HG03558 (cell line): ENCODE measurements around the gene MME.

Experiments
- ATAC-seq: cut with Tn5 transposase; IDR thresholded peaks from one replicate; pipeline ENCODE4 v1.9.1; 2021; ENCODE audit warnings: moderate number of reproducible peaks; ENCODE audit not compliant: unreplicated experiment; ENCODE audit errors: extremely low read depth

The MME gene

GRCh38 chr3:155079746-155080487 lies at the start of gene MME:
TSS of gene MME (plus strand) at chr3:155080319. CDS start at chr3:155084168, 3,849 bp downstream.
- no peak for ATAC-seq

- no peak for ATAC-seq
Observed at GRCh38 chr3:155031186-155031585, 48.9 kb upstream of the MME start.

GRCh38 chr3:155032918-155033317 lies 47.2 kb upstream of the MME start:
- no peak for ATAC-seq

GRCh38 chr3:155034786-155035185 lies 45.3 kb upstream of the MME start:
- no peak for ATAC-seq

- ATAC-seq = no peak
Observed at GRCh38 chr3:155035553-155035952, 44.6 kb upstream of the MME start.

GRCh38 chr3:155037508-155038202 lies 42.5 kb upstream of the MME start:
- ATAC-seq = no peak

- ATAC-seq = no peak
Observed at GRCh38 chr3:155038203-155038554, 41.9 kb upstream of the MME start.

GRCh38 chr3:155046935-155047334 lies 33.2 kb upstream of the MME start:
- ATAC-seq = no peak

- ATAC-seq = no peak
Observed at GRCh38 chr3:155047672-155048071, 32.4 kb upstream of the MME start.

GRCh38 chr3:155049959-155050358 lies 30.2 kb upstream of the MME start:
- ATAC-seq = no peak

- no peak for ATAC-seq
Observed at GRCh38 chr3:155052470-155052869, 27.6 kb upstream of the MME start.

- ATAC-seq = no peak
Observed at GRCh38 chr3:155053756-155054155, 26.4 kb upstream of the MME start.

GRCh38 chr3:155064920-155065319 lies 15.2 kb upstream of the MME start:
- no peak for ATAC-seq

GRCh38 chr3:155065537-155065936 lies 14.6 kb upstream of the MME start:
- ATAC-seq = no peak

- no peak for ATAC-seq
Observed at GRCh38 chr3:155069729-155070128, 10.4 kb upstream of the MME start.

GRCh38 chr3:155070316-155070715 lies 9.8 kb upstream of the MME start:
- no peak for ATAC-seq

GRCh38 chr3:155070932-155071387 lies 9.2 kb upstream of the MME start:
- no peak for ATAC-seq

- ATAC-seq = no peak
Observed at GRCh38 chr3:155075200-155075599, 4.9 kb upstream of the MME start.

- no peak for ATAC-seq
Observed at GRCh38 chr3:155076888-155077287, 3.2 kb upstream of the MME start.

GRCh38 chr3:155078711-155079467 lies 1.2 kb upstream of the MME start:
- ATAC-seq = no peak

GRCh38 chr3:155079468-155079745 lies 712 bp upstream of the MME start:
- ATAC-seq = no peak
